VCaP (cell line): ENCODE data around the gene TMEM101.
"Not testable (repeated sequence)": the region's sequence is repeated elsewhere in the genome, so short reads cannot be mapped to it uniquely, and the experiment has no call there.

ENCODE experiments used
- H3K27ac ChIP-seq: fragments of 450-650 bp; 2 replicates; pipeline ENCODE4 v1.5.1; 2017
- CTCF ChIP-seq: fragments of 450-650 bp; conservative IDR thresholded peaks from 2 replicates; pipeline ENCODE4 v1.5.1; 2017; ENCODE audit warnings: mild to moderate bottlenecking, moderate library complexity

The TMEM101 gene

GRCh38 chr17:44037471-44037870, 22.7 kb upstream of the TMEM101 start:
- no peak overlapping the region for H3K27ac ChIP-seq
- no peak for TF ChIP-seq CTCF

- not testable (repeated sequence) for H3K27ac ChIP-seq
These were observed 19.9 kb upstream of the TMEM101 start for GRCh38 chr17:44034688-44035087.

GRCh38 chr17:44033861-44034408, 19.2 kb upstream of the TMEM101 start:
- no peak for TF ChIP-seq CTCF
- no peak overlapping the region for H3K27ac ChIP-seq

- no peak overlapping the region for H3K27ac ChIP-seq
- TF ChIP-seq CTCF, result no peak
These were observed 15.7 kb upstream of the TMEM101 start for GRCh38 chr17:44030482-44030881.

GRCh38 chr17:44029736-44030135, 15.0 kb upstream of the TMEM101 start:
- H3K27ac ChIP-seq, result no peak overlapping the region
- TF ChIP-seq CTCF, result no peak

- no peak for TF ChIP-seq CTCF
- 0 out of 2 replicates have a peak overlapping the region, but pooled peaks have one; percentile 11 for H3K27ac ChIP-seq
These were observed 10.1 kb upstream of the TMEM101 start for GRCh38 chr17:44024853-44025252.

- no peak overlapping the region for H3K27ac ChIP-seq
- TF ChIP-seq CTCF, result no peak
These were observed 9.5 kb upstream of the TMEM101 start for GRCh38 chr17:44024271-44024663.

- no peak for TF ChIP-seq CTCF
- H3K27ac ChIP-seq, result no peak overlapping the region
These were observed 8.9 kb upstream of the TMEM101 start for GRCh38 chr17:44023545-44024270.
